ENCODE results near the gene SMAD9. TPM values are rescaled to one million over a fixed set of nuclear protein-coding genes. Genes with fewer than 3 reads are reported as not detected.

The SMAD9 gene
- total RNA-seq, 2 donors from 2014 or later = not detected

DNA sequence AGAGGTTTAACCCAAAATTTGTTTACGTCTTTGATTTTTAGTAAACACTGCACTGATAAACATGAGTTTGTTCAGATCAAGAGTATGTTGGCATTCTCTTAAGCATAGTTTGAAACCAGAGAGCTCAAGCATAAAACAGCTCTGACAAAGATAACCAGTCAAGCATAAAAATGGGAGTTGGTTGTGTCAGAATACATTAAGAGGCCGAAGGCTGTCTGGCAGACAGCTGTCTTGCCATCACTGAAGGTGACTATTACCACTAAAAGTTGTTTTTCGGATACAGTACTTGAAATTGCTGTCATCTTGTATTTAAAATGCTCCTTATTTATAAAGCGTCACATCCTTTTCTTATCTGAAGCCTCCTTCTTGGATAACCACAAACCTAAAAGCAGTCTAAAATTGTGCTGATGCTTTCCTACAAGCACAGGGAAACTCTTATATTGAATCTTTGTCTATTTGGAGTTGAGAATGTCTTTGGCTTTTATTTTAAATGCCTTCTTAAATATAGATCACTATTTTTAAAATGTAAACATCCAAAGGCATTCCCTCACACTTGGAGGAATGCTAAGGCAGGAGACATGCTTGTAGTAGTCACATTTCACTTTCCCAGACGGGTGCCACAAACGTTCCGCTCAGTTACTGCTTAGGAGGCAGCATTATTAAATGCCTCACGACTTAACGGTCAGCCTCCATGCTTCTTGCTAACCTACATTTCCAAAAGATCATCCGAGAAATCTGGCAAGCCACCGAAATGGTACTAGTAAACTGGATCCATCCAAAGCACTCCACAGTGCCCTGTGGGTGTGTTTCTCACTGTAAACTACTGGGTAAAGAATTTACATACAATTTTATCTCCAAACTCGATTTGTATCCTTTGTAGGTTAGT lies 1.5 kb downstream of the SMAD9 start:
- ATAC-seq (no peak), DNase-seq (ENCODE audit: low spot score) (no peak)
- Mint-ChIP-seq H3K9me3 (no peaks in the 10 kb centered on the region), H3K27me3 (peaks cover 41 to 73% of the 10 kb centered on the region in 2 donors), H3K4me3 (no peak overlapping the region), H3K4me1 (ENCODE audit: low read depth in 2 of 2) (no peaks in the 10 kb centered on the region), H3K27ac (no peak overlapping the region), H3K36me3 (no peaks in the 10 kb centered on the region)

DNA sequence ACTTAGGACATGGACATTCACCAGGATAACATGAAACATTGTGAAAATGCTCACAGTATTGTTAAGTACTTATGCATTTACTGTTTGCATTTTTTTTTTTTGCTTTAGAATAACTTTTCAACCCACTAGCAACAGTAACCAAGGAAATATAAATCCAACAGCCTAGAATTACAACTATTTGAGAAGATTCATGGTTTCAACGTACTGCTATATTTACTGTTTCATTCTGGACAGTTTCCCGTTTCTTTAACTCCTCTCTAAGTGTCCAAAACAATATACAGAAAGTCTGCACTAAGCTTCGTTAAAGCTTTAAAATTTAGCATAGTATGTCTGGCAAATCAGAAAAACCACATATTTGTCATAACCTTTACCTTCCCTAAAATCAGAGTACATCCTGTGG lies 2.7 kb downstream of the SMAD9 start:
- H3K9me3 Mint-ChIP-seq = no peaks in the 10 kb centered on the region
- H3K4me3 Mint-ChIP-seq = no peak overlapping the region
- no peak overlapping the region for H3K27ac Mint-ChIP-seq
- no peaks in the 10 kb centered on the region for H3K4me1 Mint-ChIP-seq (ENCODE audit: low read depth in 2 of 2)
- peaks cover 41 to 78% of the 10 kb centered on the region in 2 donors for H3K27me3 Mint-ChIP-seq
- DNase-seq (ENCODE audit: low spot score) = no peak
- ATAC-seq = no peak
- H3K36me3 Mint-ChIP-seq = no peaks in the 10 kb centered on the region

DNA sequence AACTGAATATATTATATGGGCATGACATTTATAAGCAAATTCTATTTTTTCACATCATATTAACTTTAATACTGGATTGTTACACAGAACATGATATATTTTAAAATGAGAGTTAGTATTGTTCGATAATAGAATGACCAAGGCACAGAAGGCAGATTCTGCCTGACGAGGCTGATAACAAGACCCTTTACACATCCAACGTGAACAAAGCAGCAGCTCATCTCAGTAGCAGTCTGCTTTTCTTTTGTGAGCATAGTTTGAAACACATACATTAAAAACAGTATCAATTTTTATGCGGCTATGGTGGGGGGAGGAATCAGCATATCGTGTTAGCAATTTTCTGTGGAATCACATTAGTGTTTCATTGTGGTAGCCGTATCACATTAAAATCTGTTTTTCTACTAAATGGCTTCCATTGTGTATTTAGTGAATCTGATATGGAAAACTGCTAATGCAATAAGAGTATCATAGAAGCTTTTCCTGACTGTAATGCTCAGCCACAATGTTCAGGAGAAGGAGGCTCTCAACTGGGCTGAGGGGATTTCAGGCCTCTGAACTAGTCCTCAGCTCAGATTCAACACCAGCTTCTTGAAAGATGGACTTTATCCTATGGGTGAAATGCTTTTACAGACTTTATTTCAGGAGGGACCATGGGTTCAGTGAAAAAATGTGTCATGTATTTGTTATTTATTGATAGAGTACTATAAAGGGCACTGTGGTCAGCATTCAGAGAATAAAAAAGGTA lies 4.0 kb downstream of the SMAD9 start:
- peaks cover 36 to 73% of the 10 kb centered on the region in 2 donors for H3K27me3 Mint-ChIP-seq
- H3K4me3 Mint-ChIP-seq = no peak overlapping the region
- no peaks in the 10 kb centered on the region for H3K4me1 Mint-ChIP-seq (ENCODE audit: low read depth in 2 of 2)
- no peak for DNase-seq (ENCODE audit: low spot score)
- H3K36me3 Mint-ChIP-seq = no peaks in the 10 kb centered on the region
- ATAC-seq = no peak
- no peak overlapping the region for H3K27ac Mint-ChIP-seq
- no peaks in the 10 kb centered on the region for H3K9me3 Mint-ChIP-seq

DNA sequence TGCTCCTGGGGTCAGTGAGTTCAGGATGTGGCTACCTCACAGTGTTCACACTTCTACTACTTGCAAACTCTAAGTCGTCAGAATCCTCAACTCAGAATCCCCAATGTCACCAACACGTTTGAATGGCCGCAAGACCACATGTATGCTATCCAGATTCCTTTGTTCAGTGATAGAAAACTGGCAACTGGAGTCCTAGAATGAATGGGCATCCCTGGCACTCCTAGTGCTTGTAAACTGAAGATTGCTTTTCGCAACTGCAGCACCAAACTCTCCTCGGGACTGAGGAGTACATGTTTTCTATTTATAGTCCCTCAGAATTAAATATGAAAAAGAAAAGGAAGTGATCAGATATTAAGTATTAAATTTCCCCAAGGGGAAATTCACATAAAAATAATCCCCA lies 4.9 kb downstream of the SMAD9 start:
- H3K4me3 Mint-ChIP-seq = no peak overlapping the region
- ATAC-seq = no peak
- no peaks in the 10 kb centered on the region for H3K9me3 Mint-ChIP-seq
- DNase-seq (ENCODE audit: low spot score) = no peak
- H3K27ac Mint-ChIP-seq = no peak overlapping the region
- no peaks in the 10 kb centered on the region for H3K4me1 Mint-ChIP-seq (ENCODE audit: low read depth in 2 of 2)
- H3K27me3 Mint-ChIP-seq = peaks cover 36 to 67% of the 10 kb centered on the region in 2 donors
- H3K36me3 Mint-ChIP-seq = no peaks in the 10 kb centered on the region

DNA sequence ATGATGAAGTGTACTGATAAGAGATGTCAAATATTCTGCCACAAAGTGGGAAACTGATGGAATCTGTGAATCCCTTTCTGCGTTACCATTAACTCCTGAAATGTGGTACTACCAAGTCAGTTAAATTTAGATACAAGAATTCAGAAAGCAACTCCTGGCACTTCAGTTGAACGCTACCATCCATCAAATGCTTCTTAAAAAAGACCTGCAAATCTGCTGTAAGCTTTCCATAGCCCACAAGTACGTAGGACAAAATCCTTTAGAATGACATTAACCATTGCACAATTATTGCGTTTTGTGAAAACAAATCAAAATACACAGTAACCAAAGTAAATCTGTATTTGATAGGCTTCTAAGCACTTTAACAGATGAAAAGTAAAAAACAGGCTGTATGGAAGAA lies 5.4 kb downstream of the SMAD9 start:
- ATAC-seq (no peak), DNase-seq (ENCODE audit: low spot score) (no peak)
- no peaks in the 10 kb centered on the region for H3K4me1 Mint-ChIP-seq (ENCODE audit: low read depth in 2 of 2)
- no peaks in the 10 kb centered on the region for H3K36me3 Mint-ChIP-seq
- H3K27me3 Mint-ChIP-seq = peaks cover 36 to 67% of the 10 kb centered on the region in 2 donors
- H3K4me3 Mint-ChIP-seq = no peak overlapping the region
- H3K9me3 Mint-ChIP-seq = no peaks in the 10 kb centered on the region
- no peak overlapping the region for H3K27ac Mint-ChIP-seq

DNA sequence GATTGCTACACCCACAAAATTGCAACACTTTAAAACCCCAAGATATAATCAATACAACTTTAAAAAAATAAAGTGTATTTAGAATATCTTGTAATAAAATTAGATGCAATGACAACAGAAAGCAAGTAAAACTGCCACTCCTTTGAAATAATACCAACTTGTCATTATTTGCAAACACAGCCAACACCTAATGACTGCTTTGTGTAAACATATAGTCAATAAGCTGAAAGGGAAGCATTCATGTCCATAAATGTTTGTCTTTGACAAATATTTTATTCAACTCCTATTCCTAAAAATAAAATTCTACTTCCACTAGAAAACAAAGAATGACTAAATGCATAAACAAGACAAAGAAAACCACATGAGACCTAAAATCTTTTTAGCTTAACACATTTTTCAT lies 6.6 kb downstream of the SMAD9 start:
- no peak overlapping the region for H3K4me3 Mint-ChIP-seq
- DNase-seq (ENCODE audit: low spot score) (no peak), ATAC-seq (no peak)
- H3K27me3 Mint-ChIP-seq = peaks cover 27 to 59% of the 10 kb centered on the region in 2 donors
- no peak overlapping the region for H3K27ac Mint-ChIP-seq
- H3K4me1 Mint-ChIP-seq (ENCODE audit: low read depth in 2 of 2) = no peaks in the 10 kb centered on the region
- H3K9me3 Mint-ChIP-seq = no peaks in the 10 kb centered on the region
- no peaks in the 10 kb centered on the region for H3K36me3 Mint-ChIP-seq

DNA sequence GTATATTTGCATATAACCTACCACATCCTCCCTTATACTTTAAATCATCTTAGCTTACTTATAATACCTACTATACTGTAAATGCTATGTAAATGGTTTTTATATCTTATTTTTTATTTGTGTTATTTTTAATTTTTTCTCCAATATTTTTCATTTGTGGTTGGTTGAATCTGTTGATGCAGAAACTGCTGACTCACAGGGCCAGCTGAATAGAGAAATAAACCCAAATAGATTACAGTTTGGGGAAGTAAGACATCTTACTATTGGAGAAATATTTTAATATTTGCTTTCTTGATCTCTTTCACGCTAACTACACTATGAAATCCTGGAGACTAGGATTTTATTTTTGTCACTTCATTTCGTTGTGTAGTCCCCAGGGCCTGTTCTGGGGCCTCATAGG lies 7.1 kb downstream of the SMAD9 start:
- H3K4me1 Mint-ChIP-seq (ENCODE audit: low read depth in 2 of 2) = no peaks in the 10 kb centered on the region
- ATAC-seq (no peak), DNase-seq (ENCODE audit: low spot score) (no peak)
- H3K36me3 Mint-ChIP-seq = no peaks in the 10 kb centered on the region
- no peak overlapping the region for H3K27ac Mint-ChIP-seq
- H3K4me3 Mint-ChIP-seq = no peak overlapping the region
- H3K27me3 Mint-ChIP-seq = peaks cover 27 to 54% of the 10 kb centered on the region in 2 donors
- H3K9me3 Mint-ChIP-seq = no peaks in the 10 kb centered on the region

DNA sequence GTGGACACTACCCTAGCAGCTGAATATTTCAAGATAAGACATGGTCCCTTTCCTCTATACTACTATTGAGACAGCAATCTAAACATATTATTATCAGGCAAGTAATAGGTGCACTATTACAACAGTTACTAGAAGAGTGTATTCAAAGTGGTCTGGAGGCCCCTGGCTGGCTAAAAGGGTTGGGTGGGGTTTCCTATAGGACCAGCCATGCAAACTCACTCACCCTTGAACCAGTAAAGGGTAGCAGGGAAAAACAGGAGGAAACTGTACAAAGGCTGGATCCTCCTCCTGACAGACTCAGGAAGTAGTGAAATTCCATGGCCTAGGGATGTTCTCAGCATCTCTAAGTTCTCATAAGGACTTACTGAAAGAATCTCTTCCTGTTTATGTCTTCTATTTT lies 7.7 kb downstream of the SMAD9 start:
- DNase-seq (ENCODE audit: low spot score) (no peak), ATAC-seq (no peak)
- no peaks in the 10 kb centered on the region for H3K36me3 Mint-ChIP-seq
- no peaks in the 10 kb centered on the region for H3K9me3 Mint-ChIP-seq
- H3K4me1 Mint-ChIP-seq (ENCODE audit: low read depth in 2 of 2) = no peaks in the 10 kb centered on the region
- H3K27me3 Mint-ChIP-seq = peaks cover 24 to 48% of the 10 kb centered on the region in 2 donors
- no peak overlapping the region for H3K4me3 Mint-ChIP-seq
- H3K27ac Mint-ChIP-seq = no peak overlapping the region

DNA sequence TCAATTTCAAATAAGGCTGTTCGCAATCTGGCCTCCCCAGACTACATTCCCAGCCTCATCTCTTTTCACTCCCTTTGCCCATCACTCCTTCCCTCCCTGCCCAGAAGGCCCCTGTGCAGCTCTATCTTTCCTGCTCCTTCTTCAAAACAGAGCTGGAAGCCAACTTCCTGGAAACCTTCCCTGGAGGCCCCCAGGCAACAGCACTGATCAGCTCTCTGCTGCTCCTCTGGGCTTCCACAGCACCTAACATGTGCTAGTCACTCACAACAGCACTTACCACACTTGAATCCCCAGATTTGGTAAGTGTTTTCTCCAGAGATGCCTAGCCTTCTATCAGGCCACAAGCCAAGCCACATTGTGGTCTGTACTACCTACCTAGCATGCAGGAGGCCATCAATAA lies 9.5 kb downstream of the SMAD9 start:
- ATAC-seq (no peak), DNase-seq (ENCODE audit: low spot score) (no peak)
- no peak overlapping the region for H3K4me3 Mint-ChIP-seq
- no peaks in the 10 kb centered on the region for H3K4me1 Mint-ChIP-seq (ENCODE audit: low read depth in 2 of 2)
- no peak overlapping the region for H3K27ac Mint-ChIP-seq
- H3K36me3 Mint-ChIP-seq = no peaks in the 10 kb centered on the region
- H3K27me3 Mint-ChIP-seq = peaks cover 14 to 30% of the 10 kb centered on the region in 2 donors
- no peaks in the 10 kb centered on the region for H3K9me3 Mint-ChIP-seq

DNA sequence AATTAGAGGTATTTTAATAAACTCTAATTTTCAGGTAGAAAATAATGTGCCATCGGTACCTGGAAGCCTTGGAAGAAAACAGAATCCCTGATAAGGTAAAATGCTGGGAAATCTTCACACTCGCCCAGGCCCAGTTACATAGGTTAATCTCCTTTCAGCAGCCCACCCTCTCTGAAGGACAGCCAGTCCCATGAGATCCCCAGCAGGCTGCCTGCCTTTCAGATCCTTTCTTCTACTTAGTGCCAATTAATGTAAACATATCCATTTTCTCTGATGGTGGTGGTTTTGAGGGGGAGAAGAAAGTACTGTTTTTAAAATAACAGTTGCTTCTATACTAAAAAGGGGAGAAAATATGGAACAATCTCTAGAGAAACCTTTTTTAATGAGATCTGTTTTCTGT lies 12.2 kb downstream of the SMAD9 start:
- Mint-ChIP-seq H3K27me3 (peaks cover 5 to 22% of the 10 kb centered on the region in 2 donors), H3K27ac (no peak overlapping the region), H3K36me3 (no peaks in the 10 kb centered on the region), H3K4me1 (ENCODE audit: low read depth in 2 of 2) (no peaks in the 10 kb centered on the region), H3K9me3 (no peaks in the 10 kb centered on the region), H3K4me3 (no peak overlapping the region)
- DNase-seq (ENCODE audit: low spot score) (no peak), ATAC-seq (no peak)

DNA sequence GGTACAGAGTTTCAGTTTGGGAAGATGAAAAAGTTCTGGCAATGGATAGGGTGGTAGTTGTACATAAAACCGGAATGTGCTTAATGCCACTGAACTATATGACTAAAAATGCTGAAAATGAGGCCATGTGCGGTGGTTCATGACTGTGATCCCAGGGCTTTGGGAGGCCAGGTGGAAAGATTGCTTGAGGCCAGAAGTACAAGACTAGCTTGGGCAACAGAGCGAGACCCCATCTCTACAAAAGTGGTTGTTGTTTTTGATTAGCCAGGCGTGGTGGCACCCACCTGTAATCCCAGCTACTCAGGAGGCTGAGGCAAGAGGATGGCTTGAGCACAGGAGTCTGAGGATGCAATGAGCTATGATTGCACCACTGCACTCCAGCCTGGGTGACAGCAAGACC lies 12.8 kb downstream of the SMAD9 start:
- Mint-ChIP-seq H3K27me3 (peaks cover 5 to 16% of the 10 kb centered on the region in 2 donors), H3K9me3 (no peaks in the 10 kb centered on the region), H3K36me3 (no peaks in the 10 kb centered on the region), H3K4me3 (no peak overlapping the region), H3K4me1 (ENCODE audit: low read depth in 2 of 2) (no peaks in the 10 kb centered on the region), H3K27ac (no peak overlapping the region)
- DNase-seq (ENCODE audit: low spot score) = no peak
- ATAC-seq = no peak

DNA sequence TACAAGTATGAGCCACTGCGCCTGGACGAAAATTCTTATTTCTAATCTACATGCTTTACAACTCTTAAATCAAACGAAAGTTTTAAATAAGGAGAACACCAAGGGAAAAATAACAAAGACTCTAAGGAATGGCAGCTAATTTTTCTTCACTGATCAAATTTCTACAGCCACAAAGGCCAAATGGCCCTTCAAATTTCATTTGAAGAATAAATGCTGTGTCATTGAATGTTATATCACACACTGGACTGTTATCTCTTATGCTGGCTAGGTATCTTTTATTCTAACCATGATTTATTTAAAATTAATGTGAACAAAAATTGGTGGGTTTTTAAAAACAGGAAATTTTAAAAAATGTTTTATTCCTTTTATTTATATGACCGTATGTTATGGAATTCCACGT lies 14.1 kb downstream of the SMAD9 start:
- no peaks in the 10 kb centered on the region for H3K36me3 Mint-ChIP-seq
- no peak overlapping the region for H3K4me3 Mint-ChIP-seq
- DNase-seq (ENCODE audit: low spot score) (no peak), ATAC-seq (no peak)
- no peaks in the 10 kb centered on the region for H3K9me3 Mint-ChIP-seq
- H3K27me3 Mint-ChIP-seq = peaks cover 10 to 24% of the 10 kb centered on the region in 2 donors
- H3K4me1 Mint-ChIP-seq (ENCODE audit: low read depth in 2 of 2) = no peaks in the 10 kb centered on the region
- no peak overlapping the region for H3K27ac Mint-ChIP-seq

DNA sequence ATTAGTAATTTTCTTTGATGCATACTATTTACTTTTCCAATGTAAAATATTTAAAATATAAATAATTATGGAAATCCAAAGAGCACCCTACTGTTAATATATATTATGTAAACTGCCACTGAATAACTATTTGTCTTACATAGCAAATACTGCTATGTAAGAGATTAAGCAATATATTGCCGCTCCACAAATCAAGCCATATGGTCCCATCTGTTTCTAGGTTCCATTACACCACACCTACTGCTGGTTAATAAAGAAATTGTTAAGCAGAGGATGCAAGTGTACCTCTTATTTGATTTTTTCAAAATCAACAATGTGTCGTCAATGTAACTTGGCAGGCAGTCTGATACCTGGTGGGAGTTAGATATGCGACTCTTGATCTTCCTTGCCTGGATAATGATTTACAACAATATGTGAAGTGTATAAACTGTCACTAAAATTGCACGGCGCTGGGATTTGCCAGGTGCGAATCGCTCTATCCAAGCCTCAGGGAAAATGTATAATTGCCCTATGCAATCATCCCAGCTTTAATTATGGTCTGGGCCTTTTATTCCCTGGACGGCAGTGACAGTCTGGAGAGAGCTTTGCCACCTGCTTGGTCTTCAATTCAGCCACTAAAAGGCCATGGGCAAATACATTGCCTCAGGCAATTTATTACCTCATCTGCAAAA lies 16.0 kb downstream of the SMAD9 start:
- DNase-seq (ENCODE audit: low spot score) = no peak
- H3K4me3 Mint-ChIP-seq = no peak overlapping the region
- no peak for ATAC-seq

More for the DNA sequence above, 16.0 kb downstream of the SMAD9 start:
- Mint-ChIP-seq H3K27me3 (peaks cover 17 to 40% of the 10 kb centered on the region in 2 donors), H3K4me1 (ENCODE audit: low read depth in 2 of 2) (no peaks in the 10 kb centered on the region), H3K9me3 (no peaks in the 10 kb centered on the region), H3K27ac (no peak overlapping the region), H3K36me3 (no peaks in the 10 kb centered on the region)
